Testis (tissue), 2 donors: Measurements from ENCODE around the gene OSBP.

ENCODE experiments used
- POLR2A ChIP-seq: fragments of 450-650 bp; IDR thresholded peaks from one replicate; pipeline ENCODE4 v1.6.1; 2017; ENCODE audit warnings: antibody characterized with exemption, mild to moderate bottlenecking, moderate library complexity
- TF ChIP-seq, protein P1 (sequence below), 3 experiments: fragments of 450-650 bp in 2 of 3; fragments of 200-600 bp in 1 of 3; sonication (generic) in 1 of 3; IDR thresholded peaks; one replicate each; pipeline ENCODE4 v1.5.1; 2016 to 2019; ENCODE audit warnings: antibody characterized with exemption in 3 of 3, mild to moderate bottlenecking in 2 of 3, moderate library complexity in 1 of 3

DNA sequence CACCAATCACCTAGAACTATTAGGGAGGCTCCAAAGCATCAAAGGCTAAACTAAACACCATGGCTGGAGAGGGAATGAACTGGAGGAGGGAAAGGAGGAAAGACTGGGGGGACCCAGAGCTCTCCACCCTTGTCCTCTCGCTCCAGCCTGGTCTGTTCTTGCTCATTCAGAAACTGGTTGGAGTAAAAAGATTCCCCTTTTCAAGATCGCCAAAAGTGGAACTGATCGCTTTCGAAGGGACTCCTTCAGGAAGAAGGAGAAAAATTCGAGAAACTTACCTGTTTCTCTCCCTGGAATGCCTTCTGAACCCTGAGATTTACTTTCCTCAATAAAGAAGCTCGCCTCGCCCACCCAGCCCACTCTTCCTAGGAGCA is 57.3 kb downstream of the OSBP start:
- TF ChIP-seq, protein P1, sequence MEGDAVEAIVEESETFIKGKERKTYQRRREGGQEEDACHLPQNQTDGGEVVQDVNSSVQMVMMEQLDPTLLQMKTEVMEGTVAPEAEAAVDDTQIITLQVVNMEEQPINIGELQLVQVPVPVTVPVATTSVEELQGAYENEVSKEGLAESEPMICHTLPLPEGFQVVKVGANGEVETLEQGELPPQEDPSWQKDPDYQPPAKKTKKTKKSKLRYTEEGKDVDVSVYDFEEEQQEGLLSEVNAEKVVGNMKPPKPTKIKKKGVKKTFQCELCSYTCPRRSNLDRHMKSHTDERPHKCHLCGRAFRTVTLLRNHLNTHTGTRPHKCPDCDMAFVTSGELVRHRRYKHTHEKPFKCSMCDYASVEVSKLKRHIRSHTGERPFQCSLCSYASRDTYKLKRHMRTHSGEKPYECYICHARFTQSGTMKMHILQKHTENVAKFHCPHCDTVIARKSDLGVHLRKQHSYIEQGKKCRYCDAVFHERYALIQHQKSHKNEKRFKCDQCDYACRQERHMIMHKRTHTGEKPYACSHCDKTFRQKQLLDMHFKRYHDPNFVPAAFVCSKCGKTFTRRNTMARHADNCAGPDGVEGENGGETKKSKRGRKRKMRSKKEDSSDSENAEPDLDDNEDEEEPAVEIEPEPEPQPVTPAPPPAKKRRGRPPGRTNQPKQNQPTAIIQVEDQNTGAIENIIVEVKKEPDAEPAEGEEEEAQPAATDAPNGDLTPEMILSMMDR (IDR thresholded peaks at IDR 0.05) = no peak
- TF ChIP-seq POLR2A = no peak
